Breast epithelium (tissue), 4 donors: ENCODE results near the gene VWA2. TPM values are rescaled to one million over a fixed set of nuclear protein-coding genes. Genes with fewer than 3 reads are reported as not detected.

ENCODE experiments used
- DNase-seq, 2 donors: peaks; one replicate each; pipeline ENCODE4 v3.0.0-alpha.2; 2019; ENCODE audit warnings: low spot score in 2 of 2
- H3K27ac ChIP-seq, 2 donors: fragments of 200-600 bp; sonication (generic) in 1 of 2; one replicate each; pipeline ENCODE4 v1.5.1; 2016 to 2019; ENCODE audit warnings: mild to moderate bottlenecking in 1 of 2
- H3K27me3 ChIP-seq, 2 donors: fragments of 200-600 bp; sonication (generic) in 1 of 2; one replicate each; pipeline versions ENCODE4 v1.5.1 to v1.6.0; 2017 to 2019; ENCODE audit warnings: control low read depth in 1 of 2, mild to moderate bottlenecking in 1 of 2
- H3K36me3 ChIP-seq: fragments of 200-600 bp; one replicate; pipeline ENCODE4 v1.5.1; 2019
- H3K4me1 ChIP-seq, 2 donors: fragments of 200-600 bp; sonication (generic); one replicate each; pipeline ENCODE4 v1.5.1; 2016 to 2019; ENCODE audit warnings: control low read depth in 1 of 2
- H3K4me3 ChIP-seq, 3 donors: fragments of 200-600 bp; sonication (generic); 1 replicate in 2 of 3; 2 replicates in 1 of 3; pipeline ENCODE4 v1.5.1; 2016 to 2019; ENCODE audit warnings: mild to moderate bottlenecking in 3 of 3, moderate library complexity in 2 of 3
- H3K9me3 ChIP-seq, 2 donors: fragments of 200-600 bp; sonication (generic) in 1 of 2; one replicate each; pipeline ENCODE4 v1.5.1; 2016 to 2019; ENCODE audit warnings: control low read depth in 1 of 2
- POLR2A ChIP-seq: fragments of 450-650 bp; IDR thresholded peaks from one replicate; pipeline ENCODE4 v1.6.1; 2016; ENCODE audit warnings: antibody characterized with exemption, mild to moderate bottlenecking, moderate library complexity
- POLR2AphosphoS5 ChIP-seq, 3 donors: sonication (generic); formaldehyde crosslinking; IDR thresholded peaks; one replicate each; pipeline ENCODE4 v1.6.1; 2017; ENCODE audit warnings: antibody characterized with exemption in 3 of 3
- intact Hi-C: fragments of 100-400 bp; cut with DNase I; formaldehyde crosslinking; loops from one replicate; pipeline ENCODE4 v1.15.1; 2023; ENCODE audit warnings: low total_unique reads
- total RNA-seq, 3 donors: library from RNA; depleted of rRNA; stranded (reverse); fragments of >200 nt; gene quantifications; one replicate each; pipeline ENCODE4 v1.1.0, GENCODE V29; 2016
- TF ChIP-seq, protein P1 (sequence below), 3 donors: fragments of 450-650 bp; IDR thresholded peaks; one replicate each; pipeline ENCODE4 v1.5.1; 2016 to 2017; ENCODE audit warnings: antibody characterized with exemption in 3 of 3, mild to moderate bottlenecking in 3 of 3, moderate library complexity in 3 of 3

VWA2 gene
- total RNA-seq, 3 donors from 2014 or later: 0.48 to 18.7 (median 8.0) TPM

DNA sequence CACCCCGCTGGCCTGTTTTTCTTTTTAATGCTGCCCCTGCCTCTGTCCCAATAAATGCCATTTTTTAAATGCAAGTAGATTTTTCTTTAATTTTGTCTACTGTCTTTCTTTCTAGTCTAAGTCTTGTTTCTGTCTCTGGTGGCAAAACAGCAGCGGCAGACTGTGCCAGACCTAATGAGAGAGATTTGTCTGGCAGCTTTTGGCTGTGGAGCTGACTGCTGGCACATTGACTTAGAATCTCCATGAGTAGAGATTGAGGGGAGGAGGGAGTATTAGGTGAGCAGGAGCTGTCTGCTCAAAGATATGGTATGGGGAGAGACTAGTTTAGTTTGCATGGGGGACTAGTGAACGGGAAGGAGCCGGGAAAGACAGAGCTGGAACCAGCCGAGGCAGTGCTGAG is 13.0 kb downstream of the VWA2 start:
- H3K27ac ChIP-seq: no peak overlapping the region
- no peaks in the 10 kb centered on the region for H3K27me3 ChIP-seq
- no peak overlapping the region for H3K4me3 ChIP-seq
- TF ChIP-seq, protein P1, sequence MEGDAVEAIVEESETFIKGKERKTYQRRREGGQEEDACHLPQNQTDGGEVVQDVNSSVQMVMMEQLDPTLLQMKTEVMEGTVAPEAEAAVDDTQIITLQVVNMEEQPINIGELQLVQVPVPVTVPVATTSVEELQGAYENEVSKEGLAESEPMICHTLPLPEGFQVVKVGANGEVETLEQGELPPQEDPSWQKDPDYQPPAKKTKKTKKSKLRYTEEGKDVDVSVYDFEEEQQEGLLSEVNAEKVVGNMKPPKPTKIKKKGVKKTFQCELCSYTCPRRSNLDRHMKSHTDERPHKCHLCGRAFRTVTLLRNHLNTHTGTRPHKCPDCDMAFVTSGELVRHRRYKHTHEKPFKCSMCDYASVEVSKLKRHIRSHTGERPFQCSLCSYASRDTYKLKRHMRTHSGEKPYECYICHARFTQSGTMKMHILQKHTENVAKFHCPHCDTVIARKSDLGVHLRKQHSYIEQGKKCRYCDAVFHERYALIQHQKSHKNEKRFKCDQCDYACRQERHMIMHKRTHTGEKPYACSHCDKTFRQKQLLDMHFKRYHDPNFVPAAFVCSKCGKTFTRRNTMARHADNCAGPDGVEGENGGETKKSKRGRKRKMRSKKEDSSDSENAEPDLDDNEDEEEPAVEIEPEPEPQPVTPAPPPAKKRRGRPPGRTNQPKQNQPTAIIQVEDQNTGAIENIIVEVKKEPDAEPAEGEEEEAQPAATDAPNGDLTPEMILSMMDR (IDR thresholded peaks at IDR 0.05): no peak
- no peak for TF ChIP-seq POLR2AphosphoS5 (IDR thresholded peaks at IDR 0.05)
- TF ChIP-seq POLR2A: no peak
- no peaks in the 10 kb centered on the region for H3K9me3 ChIP-seq
- intact Hi-C loops: no loop called here
- H3K36me3 ChIP-seq: no peaks in the 10 kb centered on the region
- no peak for DNase-seq
- H3K4me1 ChIP-seq: no peaks in the 10 kb centered on the region

DNA sequence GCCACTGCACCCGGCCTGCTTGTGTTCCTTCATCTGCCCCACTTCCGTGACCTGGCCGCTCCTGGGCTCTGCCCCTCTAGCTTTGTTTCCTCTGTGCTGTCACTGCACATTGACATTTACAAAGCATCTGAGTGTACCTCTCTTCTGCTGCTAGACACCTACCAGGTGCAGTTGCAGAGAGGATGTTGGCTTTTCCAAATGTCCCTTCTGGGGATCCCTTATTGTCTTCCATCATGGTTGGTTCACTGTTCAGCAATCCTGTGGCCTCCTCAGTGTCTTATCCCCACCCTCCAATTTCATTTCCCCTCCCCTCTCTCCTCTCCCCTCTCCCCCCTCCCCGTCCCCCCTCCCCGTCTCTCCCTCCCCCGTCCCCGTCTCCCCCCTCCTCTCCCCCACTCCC is 13.8 kb downstream of the VWA2 start:
- H3K4me1 ChIP-seq: no peaks in the 10 kb centered on the region
- H3K27ac ChIP-seq: no peak overlapping the region
- no peaks in the 10 kb centered on the region for H3K36me3 ChIP-seq
- DNase-seq: no peak
- intact Hi-C loops: no loop called here
- no peaks in the 10 kb centered on the region for H3K9me3 ChIP-seq
- TF ChIP-seq, protein P1 (IDR thresholded peaks at IDR 0.05): no peak
- TF ChIP-seq POLR2A (no peak), POLR2AphosphoS5 (IDR thresholded peaks at IDR 0.05) (no peak)
- H3K27me3 ChIP-seq: no peaks in the 10 kb centered on the region
- H3K4me3 ChIP-seq: no peak overlapping the region

DNA sequence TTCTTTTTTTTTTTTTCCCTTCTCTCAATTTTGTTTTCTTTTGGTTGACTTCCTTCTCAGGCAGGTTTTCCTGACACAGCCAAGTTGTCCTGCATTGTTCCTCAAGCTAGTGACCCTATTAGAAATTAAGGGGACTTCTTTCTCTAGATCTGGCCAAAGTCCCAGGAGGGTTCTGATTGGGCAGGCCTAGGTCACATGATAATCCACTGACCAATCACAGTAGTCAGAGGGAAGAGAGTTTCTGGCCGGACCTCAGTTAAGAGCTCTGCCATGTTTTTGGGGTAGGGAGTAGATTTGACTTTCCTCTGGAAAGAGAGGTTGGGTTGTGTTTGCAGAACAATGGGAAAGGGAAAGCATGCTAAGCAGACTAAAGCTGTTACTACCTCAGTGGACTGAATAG is 16.2 kb downstream of the VWA2 start:
- H3K27ac ChIP-seq: no peak overlapping the region
- TF ChIP-seq POLR2AphosphoS5 (IDR thresholded peaks at IDR 0.05) (no peak), POLR2A (no peak)
- TF ChIP-seq, protein P1 (IDR thresholded peaks at IDR 0.05): no peak
- no peaks in the 10 kb centered on the region for H3K4me1 ChIP-seq
- DNase-seq: no peak
- no peak overlapping the region for H3K4me3 ChIP-seq
- H3K9me3 ChIP-seq: no peaks in the 10 kb centered on the region
- intact Hi-C loops: no loop called here
- H3K36me3 ChIP-seq: no peaks in the 10 kb centered on the region
- no peaks in the 10 kb centered on the region for H3K27me3 ChIP-seq

DNA sequence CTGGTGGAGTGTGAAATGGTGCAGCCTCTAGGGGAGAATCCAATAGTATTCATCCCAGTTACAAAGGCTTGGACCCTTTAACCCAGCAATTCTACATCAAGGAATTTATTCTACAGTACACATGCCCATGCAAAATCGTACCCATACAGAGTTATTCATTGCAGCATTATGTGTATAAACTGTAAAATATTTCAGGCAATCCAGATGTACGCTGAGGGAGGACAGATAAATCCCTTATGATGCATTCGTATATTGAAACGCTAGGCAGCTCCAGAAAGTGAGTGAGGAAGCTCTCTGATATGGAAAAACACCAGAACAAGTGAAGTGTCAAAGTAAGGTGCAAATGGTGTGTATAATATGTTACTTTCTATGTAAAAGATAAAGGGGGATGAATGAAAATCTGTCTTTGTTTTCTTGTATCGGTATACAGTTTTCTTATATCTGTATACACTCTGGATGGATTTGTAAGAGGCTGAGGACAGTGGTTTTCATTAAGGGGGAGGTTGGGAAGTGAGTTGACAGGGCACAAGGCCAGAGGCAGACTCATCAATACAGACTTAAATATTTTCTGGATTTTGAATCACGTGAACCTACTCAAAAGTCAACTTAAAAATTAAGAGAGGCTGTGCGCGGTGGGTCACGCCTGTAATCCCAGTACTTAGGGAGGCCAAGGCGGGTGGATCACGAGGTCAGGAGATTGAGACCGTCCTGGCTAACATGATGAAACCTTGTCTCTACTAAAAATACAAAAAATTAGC is 17.1 kb downstream of the VWA2 start:
- no peaks in the 10 kb centered on the region for H3K9me3 ChIP-seq
- H3K4me3 ChIP-seq: no peak overlapping the region
- no peaks in the 10 kb centered on the region for H3K4me1 ChIP-seq
- H3K27me3 ChIP-seq: no peaks in the 10 kb centered on the region
- H3K36me3 ChIP-seq: no peaks in the 10 kb centered on the region
- no peak for DNase-seq
- intact Hi-C loops: no loop called here
- no peak overlapping the region for H3K27ac ChIP-seq
- TF ChIP-seq, protein P1 (IDR thresholded peaks at IDR 0.05): no peak
- TF ChIP-seq POLR2A: no peak
- no peak for TF ChIP-seq POLR2AphosphoS5 (IDR thresholded peaks at IDR 0.05)

DNA sequence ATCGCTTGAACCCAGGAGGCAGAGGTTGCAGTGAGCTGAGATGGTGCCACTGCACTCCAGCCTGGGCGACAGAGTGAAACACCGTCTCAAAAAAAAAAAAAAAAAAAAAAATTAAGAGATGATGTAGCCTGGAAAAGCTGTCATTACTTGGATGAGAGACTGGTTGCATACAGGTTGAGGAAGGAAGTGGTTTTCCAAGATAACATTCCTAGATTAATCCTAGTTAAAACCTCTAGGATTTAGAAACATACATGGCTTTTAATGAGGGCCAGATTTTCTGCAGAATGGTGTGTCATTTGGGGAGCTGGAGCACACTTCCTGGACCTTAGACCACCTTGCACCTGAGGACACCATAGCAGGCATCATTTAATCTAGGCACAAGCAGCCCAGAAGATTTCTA is 17.8 kb downstream of the VWA2 start:
- Histone ChIP-seq H3K27me3 (no peaks in the 10 kb centered on the region), H3K27ac (no peak overlapping the region)

More for the DNA sequence above, 17.8 kb downstream of the VWA2 start:
- no peaks in the 10 kb centered on the region for H3K36me3 ChIP-seq
- no peak for TF ChIP-seq POLR2A
- TF ChIP-seq, protein P1 (IDR thresholded peaks at IDR 0.05): no peak
- no peak for TF ChIP-seq POLR2AphosphoS5 (IDR thresholded peaks at IDR 0.05)
- intact Hi-C loops: no loop called here
- no peaks in the 10 kb centered on the region for H3K4me1 ChIP-seq
- H3K9me3 ChIP-seq: no peaks in the 10 kb centered on the region
- no peak for DNase-seq
- no peak overlapping the region for H3K4me3 ChIP-seq
